Prostate gland (tissue), 2 donors: ENCODE results near the gene GOLM1.

ENCODE experiments used
- POLR2A ChIP-seq: fragments of 450-650 bp; IDR thresholded peaks from one replicate; pipeline ENCODE4 v1.6.1; 2016; ENCODE audit warnings: antibody characterized with exemption, mild to moderate bottlenecking
- TF ChIP-seq, protein P1 (sequence below), 4 experiments: fragments of 200-600 bp in 2 of 4; fragments of 450-650 bp in 2 of 4; sonication (generic) in 2 of 4; IDR thresholded peaks; 1 replicate in 3 of 4; 2 replicates in 1 of 4; pipeline ENCODE4 v1.5.1; 2016 to 2019; ENCODE audit warnings: antibody characterized with exemption in 4 of 4, mild to moderate bottlenecking in 2 of 4, moderate library complexity in 2 of 4

DNA sequence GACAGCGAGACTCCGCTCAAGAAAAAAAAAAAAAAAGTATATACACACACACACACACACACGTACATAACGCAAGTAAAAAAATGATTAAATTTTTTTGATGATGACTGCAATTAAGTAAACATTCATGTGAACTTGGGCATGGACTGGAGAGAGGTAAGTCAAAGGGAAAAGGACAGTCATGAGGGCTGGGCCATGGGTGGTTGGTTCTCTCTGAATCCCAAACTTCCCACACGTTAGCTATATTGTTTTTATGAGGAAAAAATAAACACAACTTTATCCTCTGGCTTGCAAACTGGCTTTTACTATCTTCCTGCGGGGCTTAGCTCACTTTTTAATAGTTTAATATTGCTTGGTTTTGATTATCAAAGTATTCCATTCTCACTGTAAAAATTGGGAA, 53.7 kb downstream of the GOLM1 start:
- TF ChIP-seq, protein P1, sequence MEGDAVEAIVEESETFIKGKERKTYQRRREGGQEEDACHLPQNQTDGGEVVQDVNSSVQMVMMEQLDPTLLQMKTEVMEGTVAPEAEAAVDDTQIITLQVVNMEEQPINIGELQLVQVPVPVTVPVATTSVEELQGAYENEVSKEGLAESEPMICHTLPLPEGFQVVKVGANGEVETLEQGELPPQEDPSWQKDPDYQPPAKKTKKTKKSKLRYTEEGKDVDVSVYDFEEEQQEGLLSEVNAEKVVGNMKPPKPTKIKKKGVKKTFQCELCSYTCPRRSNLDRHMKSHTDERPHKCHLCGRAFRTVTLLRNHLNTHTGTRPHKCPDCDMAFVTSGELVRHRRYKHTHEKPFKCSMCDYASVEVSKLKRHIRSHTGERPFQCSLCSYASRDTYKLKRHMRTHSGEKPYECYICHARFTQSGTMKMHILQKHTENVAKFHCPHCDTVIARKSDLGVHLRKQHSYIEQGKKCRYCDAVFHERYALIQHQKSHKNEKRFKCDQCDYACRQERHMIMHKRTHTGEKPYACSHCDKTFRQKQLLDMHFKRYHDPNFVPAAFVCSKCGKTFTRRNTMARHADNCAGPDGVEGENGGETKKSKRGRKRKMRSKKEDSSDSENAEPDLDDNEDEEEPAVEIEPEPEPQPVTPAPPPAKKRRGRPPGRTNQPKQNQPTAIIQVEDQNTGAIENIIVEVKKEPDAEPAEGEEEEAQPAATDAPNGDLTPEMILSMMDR (IDR thresholded peaks at IDR 0.05) = no peak
- TF ChIP-seq POLR2A = no peak
